HUES6 (cell line): ENCODE data around the gene MAP3K10.

Source experiments
- H3K27ac ChIP-seq: 2 replicates; pipeline ENCODE4 v1.7.0; 2013; ENCODE audit warnings: low read depth, mild to moderate bottlenecking, low read length, inconsistent platforms
- H3K27me3 ChIP-seq: 2 replicates; pipeline ENCODE4 v1.6.1; 2013; ENCODE audit warnings: low read length; ENCODE audit not compliant: control insufficient read depth, insufficient read depth
- H3K36me3 ChIP-seq: 2 replicates; pipeline ENCODE4 v1.6.1; 2013; ENCODE audit warnings: low read length; ENCODE audit not compliant: control insufficient read depth, insufficient read depth
- H3K4me1 ChIP-seq: 2 replicates; pipeline ENCODE4 v1.6.1; 2013; ENCODE audit warnings: low read length; ENCODE audit not compliant: control insufficient read depth, insufficient read depth
- H3K4me3 ChIP-seq: 2 replicates; pipeline ENCODE4 v1.5.1; 2013; ENCODE audit warnings: low read depth, low read length
- H3K9ac ChIP-seq: one replicate; pipeline ENCODE4 v1.6.1; 2013; ENCODE audit warnings: mild to moderate bottlenecking, low read length
- H3K9me3 ChIP-seq: 2 replicates; pipeline ENCODE4 v1.6.1; 2013; ENCODE audit warnings: low read depth, low read length; ENCODE audit not compliant: control insufficient read depth, insufficient read depth

The MAP3K10 gene

GRCh38 chr19:40228863-40229262 is 37.6 kb downstream of the MAP3K10 start:
- H3K4me1 ChIP-seq = peaks cover 48% of the 10 kb centered on the region
- no peak overlapping the region for H3K9ac ChIP-seq
- H3K36me3 ChIP-seq = no peaks in the 10 kb centered on the region
- no peak overlapping the region for H3K27ac ChIP-seq
- H3K27me3 ChIP-seq = peaks cover 23% of the 10 kb centered on the region; the same call in 1 of the 2 replicates
- H3K4me3 ChIP-seq = no peak overlapping the region
- no peaks in the 10 kb centered on the region for H3K9me3 ChIP-seq

DNA sequence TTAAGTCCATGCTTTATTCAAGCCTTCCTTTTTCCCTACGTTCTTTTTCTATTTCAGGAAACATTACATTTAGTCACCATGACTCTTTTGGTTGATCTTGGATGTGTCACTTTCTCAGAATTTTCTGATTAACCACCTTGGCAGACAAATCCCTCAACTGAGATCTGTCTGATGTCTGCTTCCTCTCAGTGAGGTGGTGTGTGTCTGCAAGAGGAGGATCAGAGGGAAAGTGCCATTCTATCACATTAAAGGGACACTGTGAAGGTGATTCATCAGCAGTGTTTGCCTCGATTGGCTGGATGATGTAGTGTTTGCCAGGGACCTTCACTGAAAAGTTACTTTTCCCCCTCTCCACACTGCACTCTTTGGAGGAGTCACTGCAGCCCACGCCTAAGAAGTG is 38.3 kb downstream of the MAP3K10 start:
- Histone ChIP-seq H3K9me3 (no peaks in the 10 kb centered on the region), H3K9ac (no peak overlapping the region), H3K27me3 (peaks cover 21% of the 10 kb centered on the region; the same call in 1 of the 2 replicates), H3K27ac (no peak overlapping the region), H3K4me1 (peaks cover 48% of the 10 kb centered on the region), H3K36me3 (0 out of 2 replicates have a peak, but pooled peaks cover under 1% of the 10 kb centered on the region), H3K4me3 (no peak overlapping the region)

- Histone ChIP-seq H3K27me3 (peaks cover 21% of the 10 kb centered on the region; the same call in 1 of the 2 replicates), H3K9me3 (no peaks in the 10 kb centered on the region), H3K27ac (no peak overlapping the region), H3K4me3 (no peak overlapping the region), H3K36me3 (peaks cover 5% of the 10 kb centered on the region), H3K4me1 (peaks cover 48% of the 10 kb centered on the region), H3K9ac (no peak overlapping the region)
Measured at GRCh38 chr19:40229926-40230417, 38.7 kb downstream of the MAP3K10 start.

- Histone ChIP-seq H3K27ac (peak overlapping the region; percentile 73; the same call in 1 of the 2 replicates), H3K9me3 (no peaks in the 10 kb centered on the region), H3K4me1 (peaks cover 43% of the 10 kb centered on the region), H3K27me3 (peaks cover 12% of the 10 kb centered on the region; the same call in 1 of the 2 replicates), H3K36me3 (peaks cover 16% of the 10 kb centered on the region), H3K9ac (peak overlapping the region; percentile 16), H3K4me3 (no peak overlapping the region; the same call in 1 of the 2 replicates)
Measured at GRCh38 chr19:40231057-40231456, 39.8 kb downstream of the MAP3K10 start.

GRCh38 chr19:40231544-40232424 is 40.6 kb downstream of the MAP3K10 start:
- H3K9ac ChIP-seq = peak overlapping the region; percentile 53
- peaks cover 5% of the 10 kb centered on the region; the same call in 1 of the 2 replicates for H3K27me3 ChIP-seq
- peaks cover 23% of the 10 kb centered on the region for H3K36me3 ChIP-seq
- peaks cover 37% of the 10 kb centered on the region for H3K4me1 ChIP-seq
- peak overlapping the region; percentile 73; the same call in 1 of the 2 replicates for H3K27ac ChIP-seq
- H3K4me3 ChIP-seq = peak overlapping the region; percentile 30; the same call in 1 of the 2 replicates
- no peaks in the 10 kb centered on the region for H3K9me3 ChIP-seq

GRCh38 chr19:40232479-40232878 is 41.3 kb downstream of the MAP3K10 start:
- H3K36me3 ChIP-seq = peaks cover 27% of the 10 kb centered on the region
- peaks cover under 1% of the 10 kb centered on the region; the same call in 1 of the 2 replicates for H3K27me3 ChIP-seq
- no peak overlapping the region for H3K9ac ChIP-seq
- peaks cover 37% of the 10 kb centered on the region for H3K4me1 ChIP-seq
- H3K4me3 ChIP-seq = no peak overlapping the region
- H3K9me3 ChIP-seq = no peaks in the 10 kb centered on the region
- H3K27ac ChIP-seq = no peak overlapping the region

DNA sequence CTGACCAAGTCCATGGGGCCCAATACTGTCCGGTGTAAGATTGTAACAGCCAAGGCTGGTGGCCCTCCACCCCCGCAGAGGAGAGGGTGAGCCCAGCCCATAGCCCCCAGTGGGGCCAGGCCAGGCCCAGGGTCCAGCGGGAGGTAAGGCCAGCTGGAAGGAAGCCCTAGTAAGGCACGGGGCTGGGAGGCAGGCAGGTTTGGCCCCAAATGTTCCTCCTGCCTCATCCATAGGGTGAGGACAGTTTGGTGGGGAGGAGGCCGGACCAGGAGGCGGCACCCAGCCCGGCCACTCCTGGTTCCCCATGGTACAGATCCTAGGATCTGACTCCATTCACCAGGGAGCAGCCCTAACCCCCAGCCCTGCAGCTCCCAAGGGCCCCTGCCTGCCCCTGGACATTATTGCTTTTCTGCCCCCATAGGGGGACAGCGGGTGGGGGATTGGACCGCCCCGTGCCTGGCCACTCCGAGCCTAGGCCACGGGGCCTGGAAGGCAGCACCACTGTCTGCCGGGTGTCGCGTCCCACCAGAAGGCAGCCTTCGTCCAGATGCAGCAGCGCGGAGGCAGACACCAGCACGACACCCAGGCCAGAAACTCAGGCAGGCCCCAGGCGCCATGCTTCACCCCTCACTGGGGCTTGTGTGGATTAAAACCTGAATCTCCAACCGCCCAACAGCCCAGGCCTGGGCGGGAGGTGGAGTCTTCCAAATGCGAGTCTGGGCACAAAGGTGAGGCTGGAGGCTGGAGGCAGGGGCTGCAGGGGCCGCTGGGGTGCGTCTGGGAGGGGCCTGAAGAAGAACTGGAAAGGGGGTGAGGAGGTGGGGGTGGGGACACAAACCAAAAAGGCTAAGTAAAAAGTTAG is 42.0 kb downstream of the MAP3K10 start:
- H3K27ac ChIP-seq = 0 out of 2 replicates have a peak overlapping the region, but pooled peaks have one; percentile 28
- H3K27me3 ChIP-seq = no peaks in the 10 kb centered on the region
- no peak overlapping the region for H3K4me3 ChIP-seq
- H3K9ac ChIP-seq = no peak overlapping the region
- H3K9me3 ChIP-seq = no peaks in the 10 kb centered on the region
- peaks cover 33% of the 10 kb centered on the region for H3K36me3 ChIP-seq
- peaks cover 37% of the 10 kb centered on the region for H3K4me1 ChIP-seq

GRCh38 chr19:40233811-40234389 is 42.7 kb downstream of the MAP3K10 start:
- H3K27ac ChIP-seq = no peak overlapping the region
- no peaks in the 10 kb centered on the region for H3K9me3 ChIP-seq
- H3K27me3 ChIP-seq = no peaks in the 10 kb centered on the region
- no peak overlapping the region for H3K4me3 ChIP-seq
- peaks cover 34% of the 10 kb centered on the region for H3K4me1 ChIP-seq
- H3K36me3 ChIP-seq = peaks cover 40% of the 10 kb centered on the region
- no peak overlapping the region for H3K9ac ChIP-seq

- no peak overlapping the region for H3K4me3 ChIP-seq
- H3K9me3 ChIP-seq = no peaks in the 10 kb centered on the region
- H3K27ac ChIP-seq = no peak overlapping the region
- peaks cover 31% of the 10 kb centered on the region for H3K4me1 ChIP-seq
- peaks cover 47% of the 10 kb centered on the region for H3K36me3 ChIP-seq
- no peaks in the 10 kb centered on the region for H3K27me3 ChIP-seq
- H3K9ac ChIP-seq = no peak overlapping the region
Measured at GRCh38 chr19:40234429-40235237, 43.4 kb downstream of the MAP3K10 start.
